ENCODE data around the gene LGALS1.

LGALS1 gene

DNA sequence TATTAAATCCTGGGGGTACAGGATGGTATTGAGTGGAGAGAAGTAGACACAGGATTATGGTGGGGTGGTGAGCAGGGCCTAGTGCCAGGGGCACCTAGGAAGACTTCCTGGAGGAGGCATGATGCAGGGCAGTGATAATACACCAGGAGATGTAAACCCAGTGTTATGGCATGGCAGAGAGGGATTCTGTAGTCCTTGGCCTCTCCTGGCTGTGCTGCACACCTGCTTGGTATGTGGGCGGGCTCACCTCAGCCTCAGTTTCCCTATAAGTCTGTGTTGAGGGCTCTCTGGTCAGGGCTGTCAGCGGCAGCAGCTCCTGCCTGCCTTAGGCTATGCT is 14.8 kb upstream of the LGALS1 start:
- H3K79me2 ChIP-seq (ENCODE audit: low read length) = peaks cover 51% of the 10 kb centered on the region

DNA sequence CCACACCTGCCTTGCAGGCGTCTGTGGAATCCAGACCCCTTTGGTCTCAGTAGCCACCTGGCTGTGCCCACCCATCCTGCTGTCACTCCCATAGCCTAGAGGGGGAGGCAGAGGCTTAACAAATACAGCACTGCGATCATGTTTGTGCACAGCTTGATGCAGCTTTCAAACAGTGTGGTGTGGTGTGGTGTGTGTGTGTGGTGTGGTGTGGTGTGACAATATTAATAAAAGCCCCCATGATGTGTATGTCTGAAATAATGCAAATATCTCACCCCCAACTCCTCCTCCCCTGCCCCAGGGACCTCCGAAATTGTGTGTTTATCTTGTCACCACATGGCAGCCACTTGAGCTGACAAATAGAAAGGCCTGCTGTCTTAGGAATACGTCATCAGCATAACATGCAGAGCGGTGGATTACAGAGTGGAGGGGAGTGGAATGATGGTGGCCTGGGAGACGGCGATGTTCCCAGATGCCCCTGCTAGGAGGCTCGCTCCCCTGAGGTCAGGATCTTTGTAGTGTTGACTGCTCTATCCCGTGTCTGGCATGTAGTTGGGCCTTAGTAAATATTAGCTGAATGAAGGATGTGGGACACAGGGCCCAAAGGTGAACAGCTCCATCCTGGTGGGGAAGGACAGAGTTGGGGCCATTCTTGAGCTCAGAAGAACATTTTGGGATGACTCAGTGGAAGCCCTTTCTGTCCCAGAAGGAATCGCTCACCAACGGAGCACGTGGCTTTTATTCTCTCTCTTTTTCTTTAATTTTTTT is 14.1 kb upstream of the LGALS1 start:
- Histone ChIP-seq H3K36me3 (replicated peaks; ENCODE audit: insufficient read depth, low read length) (no peaks in the 10 kb centered on the region), H3K9me3 (replicated peaks; ENCODE audit: insufficient read depth, low read length) (no peaks in the 10 kb centered on the region), H2AFZ (ENCODE audit: low read length) (no peak overlapping the region), H3K4me1 (ENCODE audit: low read length) (peaks cover 15% of the 10 kb centered on the region), H3K9ac (ENCODE audit: low read length) (no peak overlapping the region), H3K79me2 (ENCODE audit: low read length) (peaks cover 51% of the 10 kb centered on the region), H3K27ac (ENCODE audit: low read length) (no peak overlapping the region), H3F3A (ENCODE audit: insufficient read depth, low read length) (0 out of 2 replicates have a peak, but pooled peaks cover 7% of the 10 kb centered on the region), H3K27me3 (replicated peaks; ENCODE audit: insufficient read depth, low read length) (no peaks in the 10 kb centered on the region), H3K4me3 (ENCODE audit: low read length) (no peak overlapping the region), H3K4me2 (ENCODE audit: low read depth, low read length) (peak overlapping the region; percentile 95; the same call in 1 of the 2 replicates), H4K20me1 (ENCODE audit: insufficient read depth, low read length) (peaks cover 5% of the 10 kb centered on the region; the same call in 1 of the 2 replicates), H3K9me2 (replicated peaks; ENCODE audit: insufficient read depth, low read length) (no peaks in the 10 kb centered on the region)
- TF ChIP-seq, protein P1, sequence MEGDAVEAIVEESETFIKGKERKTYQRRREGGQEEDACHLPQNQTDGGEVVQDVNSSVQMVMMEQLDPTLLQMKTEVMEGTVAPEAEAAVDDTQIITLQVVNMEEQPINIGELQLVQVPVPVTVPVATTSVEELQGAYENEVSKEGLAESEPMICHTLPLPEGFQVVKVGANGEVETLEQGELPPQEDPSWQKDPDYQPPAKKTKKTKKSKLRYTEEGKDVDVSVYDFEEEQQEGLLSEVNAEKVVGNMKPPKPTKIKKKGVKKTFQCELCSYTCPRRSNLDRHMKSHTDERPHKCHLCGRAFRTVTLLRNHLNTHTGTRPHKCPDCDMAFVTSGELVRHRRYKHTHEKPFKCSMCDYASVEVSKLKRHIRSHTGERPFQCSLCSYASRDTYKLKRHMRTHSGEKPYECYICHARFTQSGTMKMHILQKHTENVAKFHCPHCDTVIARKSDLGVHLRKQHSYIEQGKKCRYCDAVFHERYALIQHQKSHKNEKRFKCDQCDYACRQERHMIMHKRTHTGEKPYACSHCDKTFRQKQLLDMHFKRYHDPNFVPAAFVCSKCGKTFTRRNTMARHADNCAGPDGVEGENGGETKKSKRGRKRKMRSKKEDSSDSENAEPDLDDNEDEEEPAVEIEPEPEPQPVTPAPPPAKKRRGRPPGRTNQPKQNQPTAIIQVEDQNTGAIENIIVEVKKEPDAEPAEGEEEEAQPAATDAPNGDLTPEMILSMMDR (IDR thresholded peaks at IDR 0.05; ENCODE audit: low read length) = peak; percentile 19
- no peak for TF ChIP-seq EZH2phosphoT487 (IDR thresholded peaks at IDR 0.05; ENCODE audit: low read length)
- DNase-seq = no peak

More for the DNA sequence above, 14.8 kb upstream of the LGALS1 start:
- Histone ChIP-seq H3K4me2 (ENCODE audit: low read depth, low read length) (peak overlapping the region; percentile 95; the same call in 1 of the 2 replicates), H3K27me3 (replicated peaks; ENCODE audit: insufficient read depth, low read length) (no peaks in the 10 kb centered on the region), H4K20me1 (ENCODE audit: insufficient read depth, low read length) (peaks cover 5% of the 10 kb centered on the region; the same call in 1 of the 2 replicates), H3K9me2 (replicated peaks; ENCODE audit: insufficient read depth, low read length) (no peaks in the 10 kb centered on the region), H3K36me3 (replicated peaks; ENCODE audit: insufficient read depth, low read length) (no peaks in the 10 kb centered on the region), H3K4me1 (ENCODE audit: low read length) (peaks cover 15% of the 10 kb centered on the region), H3K9me3 (replicated peaks; ENCODE audit: insufficient read depth, low read length) (no peaks in the 10 kb centered on the region), H3F3A (ENCODE audit: insufficient read depth, low read length) (0 out of 2 replicates have a peak, but pooled peaks cover 7% of the 10 kb centered on the region), H3K9ac (ENCODE audit: low read length) (no peak overlapping the region), H3K4me3 (ENCODE audit: low read length) (no peak overlapping the region), H3K27ac (ENCODE audit: low read length) (no peak overlapping the region), H2AFZ (ENCODE audit: low read length) (no peak overlapping the region)
- DNase-seq = no peak
- no peak for TF ChIP-seq EZH2 (optimal IDR thresholded peaks at IDR 0.05; ENCODE audit: low read depth, low read length)
- TF ChIP-seq EZH2phosphoT487 (IDR thresholded peaks at IDR 0.05; ENCODE audit: low read length) = no peak
- TF ChIP-seq, protein P1 (IDR thresholded peaks at IDR 0.05; ENCODE audit: low read length) = no peak

DNA sequence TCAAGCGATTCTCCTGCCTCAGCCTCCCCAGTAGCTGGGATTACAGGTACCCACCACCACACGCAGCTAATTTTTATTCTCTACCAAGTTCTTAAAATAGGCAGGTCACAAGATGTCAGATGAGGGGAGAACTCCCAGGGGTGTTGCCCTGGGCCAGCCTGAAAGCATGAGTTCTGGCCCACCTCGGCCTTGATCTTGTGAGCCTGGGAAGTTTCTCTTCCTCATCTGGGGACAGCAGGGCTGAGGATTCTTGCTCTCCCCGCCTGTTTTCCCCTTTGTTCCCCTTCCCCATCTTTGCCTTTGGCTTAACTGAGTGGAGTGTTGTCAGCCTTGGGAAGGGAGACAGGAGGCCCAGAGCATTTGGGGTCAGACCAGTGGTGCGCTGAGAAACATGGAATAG is 13.4 kb upstream of the LGALS1 start:
- Histone ChIP-seq H3K36me3 (replicated peaks; ENCODE audit: insufficient read depth, low read length) (no peaks in the 10 kb centered on the region; the same call in 1 of the 2 replicates), H3K4me1 (ENCODE audit: low read length) (peaks cover 15% of the 10 kb centered on the region), H3K4me3 (ENCODE audit: low read length) (no peak overlapping the region), H3K9me3 (replicated peaks; ENCODE audit: insufficient read depth, low read length) (no peaks in the 10 kb centered on the region), H3K27me3 (replicated peaks; ENCODE audit: insufficient read depth, low read length) (no peaks in the 10 kb centered on the region), H3K27ac (ENCODE audit: low read length) (no peak overlapping the region), H2AFZ (ENCODE audit: low read length) (no peak overlapping the region), H3K4me2 (ENCODE audit: low read depth, low read length) (no peak overlapping the region), H3K9me2 (replicated peaks; ENCODE audit: insufficient read depth, low read length) (no peaks in the 10 kb centered on the region), H4K20me1 (ENCODE audit: insufficient read depth, low read length) (peaks cover 5% of the 10 kb centered on the region; the same call in 1 of the 2 replicates), H3F3A (ENCODE audit: insufficient read depth, low read length) (0 out of 2 replicates have a peak, but pooled peaks cover 7% of the 10 kb centered on the region), H3K79me2 (ENCODE audit: low read length) (peaks cover 51% of the 10 kb centered on the region), H3K9ac (ENCODE audit: low read length) (no peak overlapping the region)
- TF ChIP-seq EZH2 (optimal IDR thresholded peaks at IDR 0.05; ENCODE audit: low read depth, low read length) = no peak
- no peak for DNase-seq

Data from MM.1S (cell line).